HepG2 (cell line): ENCODE results near the gene NUBPL. TPM values are rescaled to one million over a fixed set of nuclear protein-coding genes. Genes with fewer than 3 reads are reported as not detected.

Experiments used
- EHMT2 ChIP-seq: fragments of 200-600 bp; sonication (generic); IDR thresholded peaks from 2 replicates; pipeline ENCODE4 v1.7.0; 2017; ENCODE audit warnings: antibody characterized with exemption, low read depth, low read length, borderline replicate concordance
- ELF4 ChIP-seq: sonication (generic); formaldehyde crosslinking; IDR thresholded peaks from 2 replicates; pipeline ENCODE4 v1.5.0; 2020; ENCODE audit warnings: missing genetic modification reagents, mild to moderate bottlenecking, moderate library complexity, borderline replicate concordance
- FOXM1 ChIP-seq: sonication (generic); formaldehyde crosslinking; IDR thresholded peaks from 2 replicates; pipeline ENCODE4 v1.5.0; 2020; ENCODE audit warnings: missing genetic modification reagents
- MTF1 ChIP-seq: sonication (generic); formaldehyde crosslinking; IDR thresholded peaks from 2 replicates; pipeline ENCODE4 v1.5.0; 2020; ENCODE audit warnings: missing genetic modification reagents
- RERE ChIP-seq: IDR thresholded peaks from 2 replicates; pipeline ENCODE4 v1.6.1; 2016; ENCODE audit warnings: low read depth, missing genetic modification reagents, missing compliant biosample characterization
- SIN3B ChIP-seq: fragments of 150-350 bp; IDR thresholded peaks from 2 replicates; pipeline ENCODE4 v1.6.1; 2014; ENCODE audit warnings: low read length
- ZNF3 ChIP-seq: IDR thresholded peaks from 2 replicates; pipeline ENCODE4 v1.7.0; 2017; ENCODE audit warnings: inconsistent platforms
- ZNF558 ChIP-seq: sonication (generic); formaldehyde crosslinking; IDR thresholded peaks from 2 replicates; pipeline ENCODE4 v1.9.0; 2022; ENCODE audit warnings: mild to moderate bottlenecking, missing genetic modification reagents, borderline replicate concordance
- ZNF674 ChIP-seq: sonication (generic); formaldehyde crosslinking; IDR thresholded peaks from 2 replicates; pipeline ENCODE4 v1.5.0; 2020; ENCODE audit warnings: low read depth, mild to moderate bottlenecking, missing genetic modification reagents
- ZNF770 ChIP-seq: sonication (generic); formaldehyde crosslinking; IDR thresholded peaks from 2 replicates; pipeline ENCODE4 v1.5.0; 2020; ENCODE audit warnings: mild to moderate bottlenecking, missing genetic modification reagents
- polyA plus RNA-seq, 8 experiments: library from polyadenylated mRNA; depleted of rRNA in 3 of 8; stranded (reverse) in 7 of 8; unstranded in 1 of 8; fragments of >200 nt; fragmentation: Illumina TruSeq in 4 of 8; extraction: Trizol in 4 of 8; gene quantifications; 2 replicates each; pipeline versions ENCODE4 v1.2.1 to v1.2.3, GENCODE V29; 2011 to 2016; ENCODE audit warnings: low read depth in 4 of 8, missing spikeins in 1 of 8, mixed read lengths in 1 of 8; ENCODE audit not compliant: insufficient read depth in 1 of 8
- total RNA-seq, 5 experiments: library from RNA; depleted of rRNA; stranded (reverse); fragments of >200 nt; fragmentation: Illumina TruSeq; extraction: Trizol; gene quantifications; 2 replicates each; pipeline ENCODE4 v1.2.3, GENCODE V29; 2016; ENCODE audit warnings: low read depth in 1 of 5

The NUBPL gene
- total and polyA plus RNA-seq, 2 of the 13 experiments (the other 11 are each of a cell fraction or from before 2014, with no cell fraction given) = 21.3 to 44.1 TPM

- TF ChIP-seq FOXM1 (CRISPR knock-in tag) = no peak
- TF ChIP-seq MTF1 = 0 out of 2 replicates have a peak, but pooled peaks have one; percentile 53
- peak; percentile 51; the same call in 1 of the 2 replicates for TF ChIP-seq EHMT2
- TF ChIP-seq SIN3B = no peak
- TF ChIP-seq RERE (CRISPR knock-in tag) = no peak
- 0 out of 2 replicates have a peak, but pooled peaks have one; percentile 7 for TF ChIP-seq ELF4 (CRISPR knock-in tag)
- 0 out of 2 replicates have a peak, but pooled peaks have one; percentile 16 for TF ChIP-seq ZNF3 (CRISPR knock-in tag)
- TF ChIP-seq ZNF674 = no peak
- TF ChIP-seq ZNF558 (CRISPR knock-in tag) = no peak
- 0 out of 2 replicates have a peak, but pooled peaks have one; percentile 1 for TF ChIP-seq ZNF770 (CRISPR knock-in tag)
Observed at GRCh38 chr14:31560759-31561154, 447 bp upstream of the NUBPL start (continued).
